Inflammatory macrophage treated with lipopolysaccharide for 4 hours (primary cell): ENCODE results near the gene TNFAIP8L3.
"Not testable (repeated sequence)": the region's sequence is repeated elsewhere in the genome, so short reads cannot be mapped to it uniquely, and the experiment has no call there.

ENCODE experiments used
- DNase-seq: peaks from one replicate; pipeline ENCODE4 v3.0.0-alpha.2; 2020

TNFAIP8L3 gene

DNA sequence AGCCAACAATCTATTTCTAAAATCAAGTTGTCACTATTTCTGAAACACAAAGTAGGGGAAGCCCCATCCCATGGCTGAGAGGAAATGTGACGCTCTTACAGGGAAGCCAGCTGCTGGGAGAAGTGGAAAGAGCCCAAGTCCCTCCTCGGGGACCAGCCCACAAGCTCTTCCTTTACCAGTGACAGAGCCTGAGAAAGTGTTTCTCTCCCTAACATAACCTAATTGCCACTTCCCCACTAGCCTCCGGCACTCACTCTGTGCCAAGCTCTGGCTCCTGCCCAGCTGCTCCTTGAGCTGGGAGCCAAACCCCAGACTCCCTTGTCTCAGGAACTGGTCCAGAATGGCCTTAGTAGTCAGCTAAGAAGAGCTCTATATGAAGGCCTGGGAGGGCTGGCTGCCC lies 42.9 kb downstream of the TNFAIP8L3 start:
- peak; percentile 80 for DNase-seq

DNA sequence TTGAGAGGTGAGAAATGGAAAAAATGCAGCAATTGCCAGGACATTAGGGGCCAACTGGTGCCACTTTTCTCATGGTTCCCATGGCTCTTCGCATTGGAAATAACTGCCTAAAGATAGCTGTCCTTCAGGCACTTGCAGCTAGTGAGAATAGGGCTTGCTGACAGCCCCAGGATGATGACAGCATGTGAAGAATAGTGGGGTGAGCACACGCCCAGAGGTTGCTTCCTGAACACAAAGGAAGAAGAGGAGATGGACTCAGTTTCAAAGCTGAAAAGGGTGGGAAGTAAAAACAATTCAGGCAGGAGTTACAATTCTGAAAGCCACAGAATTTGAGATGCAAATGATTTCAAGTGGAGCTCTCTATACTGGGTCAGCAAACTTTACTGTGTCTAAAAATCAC lies 45.6 kb downstream of the TNFAIP8L3 start:
- peak; percentile 40 for DNase-seq

DNA sequence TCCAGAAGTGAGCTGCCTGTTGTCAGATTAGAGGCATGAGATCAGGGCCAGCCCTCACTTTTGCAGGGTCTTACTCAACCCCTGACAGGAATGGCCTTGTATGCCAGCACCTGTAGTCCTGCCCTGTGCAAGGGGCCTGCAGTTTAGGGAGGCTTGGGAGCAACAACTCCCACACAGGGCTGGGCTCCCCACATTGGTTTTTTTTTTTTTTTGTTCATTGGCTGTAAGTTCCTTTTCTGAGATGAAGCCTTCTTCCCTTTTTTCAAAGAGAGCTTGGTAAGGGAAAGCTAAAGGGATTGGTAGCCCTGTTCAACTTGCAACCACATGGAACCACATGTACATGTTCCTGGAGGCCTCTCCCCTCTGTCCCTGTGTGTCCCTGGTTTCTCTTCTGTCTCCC lies 46.4 kb downstream of the TNFAIP8L3 start:
- DNase-seq, result peak; percentile 71

DNA sequence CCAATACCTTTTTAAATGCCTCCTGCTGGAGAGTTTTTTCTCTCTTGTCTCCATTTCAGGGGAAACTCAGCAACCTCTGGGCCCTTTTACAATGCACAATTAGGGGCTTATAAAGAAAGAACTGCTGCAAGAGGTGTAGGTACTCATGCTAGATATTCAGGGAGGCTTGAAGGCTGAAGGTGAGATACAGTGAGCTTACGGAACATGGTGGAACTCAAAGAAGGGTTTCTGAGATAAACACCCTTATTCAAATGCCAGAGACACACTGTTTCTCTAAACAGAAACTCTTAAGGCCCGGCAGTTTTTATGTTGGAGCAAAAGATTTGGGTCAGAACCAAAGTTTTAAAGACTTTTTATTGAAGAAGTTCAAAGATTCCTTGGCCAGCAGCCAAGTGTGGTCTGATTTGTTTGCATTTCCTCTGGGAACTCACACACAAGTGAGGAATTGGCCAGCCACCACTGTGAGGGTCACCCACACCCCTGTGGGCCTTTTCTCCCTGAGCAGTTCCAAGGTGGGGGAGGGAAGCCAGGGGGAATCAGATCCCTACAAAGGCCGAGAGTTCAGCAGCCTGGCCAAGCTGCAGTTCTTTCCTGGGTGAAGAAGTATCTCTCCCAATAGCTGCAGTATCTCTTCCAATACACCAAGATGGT lies 47.8 kb downstream of the TNFAIP8L3 start:
- no peak for DNase-seq

DNA sequence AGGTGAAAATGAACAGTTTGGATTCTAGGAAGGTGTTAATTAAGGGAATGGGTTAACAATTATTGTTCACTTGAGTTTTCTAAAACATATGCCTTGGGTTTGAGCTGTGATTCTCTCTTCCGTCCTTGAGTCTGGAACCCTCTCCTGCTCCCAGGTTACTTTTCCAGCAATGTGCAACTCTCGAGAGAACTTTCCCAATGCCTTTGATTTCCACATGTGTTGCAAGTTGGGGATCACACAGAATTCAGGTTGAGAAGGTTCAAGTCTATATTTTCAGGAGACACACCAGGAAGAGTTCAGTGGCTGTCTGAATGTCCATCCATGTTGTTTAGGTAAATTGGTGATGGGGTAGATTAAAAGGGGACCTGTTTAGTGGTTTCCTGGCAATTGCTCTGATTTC lies 48.7 kb downstream of the TNFAIP8L3 start:
- no peak for DNase-seq

DNA sequence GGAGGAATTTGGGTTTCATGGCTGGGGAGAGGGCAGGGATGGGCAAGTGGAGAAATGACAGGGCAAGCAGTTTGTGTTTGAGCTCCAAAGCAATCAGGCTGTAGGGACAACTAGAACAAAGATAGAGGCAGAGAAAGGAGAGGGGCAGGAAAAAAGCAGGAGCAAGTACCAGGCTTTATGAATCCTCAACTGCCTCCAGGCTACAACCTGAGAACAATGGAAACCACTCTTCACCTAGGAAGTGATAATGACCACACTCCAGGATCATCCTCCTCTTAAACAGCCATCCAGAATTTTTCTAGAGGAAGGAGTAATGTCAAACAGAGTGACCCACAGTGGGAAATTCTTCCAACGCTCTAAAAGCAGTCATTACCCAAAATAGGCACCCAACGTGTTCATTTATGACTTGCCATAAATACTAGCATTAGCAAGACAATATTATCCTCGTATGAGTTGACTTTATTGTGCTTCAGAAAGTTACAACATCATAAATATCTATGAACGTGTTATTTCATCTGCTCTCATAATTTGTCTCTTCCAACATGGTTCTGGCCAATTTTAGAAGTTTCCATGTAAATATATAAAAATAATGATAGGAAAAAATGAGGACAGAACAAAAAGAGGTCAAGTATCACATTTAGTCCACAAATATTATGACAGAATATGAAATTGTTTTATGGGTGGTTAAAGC lies 50.5 kb downstream of the TNFAIP8L3 start:
- no peak for DNase-seq

DNA sequence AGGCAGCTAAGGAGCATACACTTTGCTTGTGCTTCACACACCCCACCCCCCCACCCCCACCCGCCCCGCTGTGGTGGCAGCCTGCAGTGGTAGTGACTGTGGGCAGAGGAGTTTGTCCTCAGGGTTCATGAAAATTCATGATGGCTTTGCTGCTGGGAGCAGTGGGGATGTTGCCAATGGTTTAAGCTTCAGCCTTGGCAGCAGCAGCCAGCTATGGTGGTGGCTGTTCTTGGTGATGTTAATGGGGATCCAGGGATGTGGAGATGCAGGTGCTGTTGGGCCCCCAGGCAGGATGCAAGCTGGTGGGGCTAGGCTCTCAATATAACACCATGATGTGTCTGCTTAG lies 55.8 kb downstream of the TNFAIP8L3 start:
- no peak for DNase-seq

DNA sequence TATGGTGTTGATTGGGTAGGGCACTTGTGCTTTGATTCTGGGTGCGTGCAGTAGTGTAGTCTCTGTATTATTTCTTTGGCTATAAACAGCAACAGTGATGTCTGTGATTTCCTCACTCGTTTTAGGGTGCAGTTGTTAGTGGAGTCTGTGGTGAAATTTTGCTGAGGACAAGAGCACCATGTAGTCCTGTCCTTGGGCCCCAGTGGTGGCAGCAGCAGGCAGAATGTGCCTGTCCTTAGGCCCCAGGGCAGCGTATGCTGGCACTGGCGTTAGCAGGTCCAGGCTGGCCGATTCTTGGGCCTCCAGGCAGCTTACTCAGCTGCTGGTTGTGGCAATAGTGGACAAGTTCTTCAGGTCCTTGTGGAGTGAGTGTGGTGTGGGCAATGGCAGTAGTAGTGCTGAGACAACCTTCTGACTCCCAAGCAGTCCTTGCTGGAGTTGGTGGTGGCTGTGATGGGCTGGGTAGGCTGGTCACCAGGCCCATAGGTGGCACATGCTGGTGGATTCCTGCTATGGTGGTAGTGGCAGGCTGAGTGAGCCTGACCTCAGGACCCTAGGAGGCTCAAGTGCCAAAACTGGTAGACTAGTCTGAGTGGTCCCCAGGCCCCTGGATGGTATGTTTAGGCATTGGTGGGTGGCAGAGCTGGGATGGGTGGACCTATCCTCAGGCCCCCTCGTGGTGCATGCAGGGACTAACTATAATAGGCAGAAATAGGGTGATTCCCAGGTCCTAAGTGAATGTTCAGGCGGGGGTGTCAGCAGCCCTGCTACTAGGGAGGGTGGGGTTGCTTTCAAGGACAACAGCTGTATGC lies 56.3 kb downstream of the TNFAIP8L3 start:
- DNase-seq, result no peak

DNA sequence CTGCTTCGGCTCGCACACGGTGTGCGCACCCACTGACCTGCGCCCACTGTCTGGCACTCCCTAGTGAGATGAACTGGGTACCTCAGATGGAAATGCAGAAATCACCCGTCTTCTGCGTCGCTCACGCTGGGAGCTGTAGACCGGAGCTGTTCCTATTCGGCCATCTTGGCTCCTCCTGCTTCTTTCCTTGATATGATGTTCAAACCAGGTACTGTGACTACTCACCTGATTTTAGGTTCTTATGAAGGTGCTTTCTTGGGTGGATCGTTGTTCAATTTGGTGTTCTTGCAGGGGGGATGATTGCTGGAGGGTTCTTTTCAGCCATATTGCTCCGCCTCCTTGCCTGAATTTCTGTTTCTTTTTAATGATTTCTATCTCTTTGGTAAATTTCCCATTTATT lies 57.2 kb downstream of the TNFAIP8L3 start:
- DNase-seq, result not testable (repeated sequence)

DNA sequence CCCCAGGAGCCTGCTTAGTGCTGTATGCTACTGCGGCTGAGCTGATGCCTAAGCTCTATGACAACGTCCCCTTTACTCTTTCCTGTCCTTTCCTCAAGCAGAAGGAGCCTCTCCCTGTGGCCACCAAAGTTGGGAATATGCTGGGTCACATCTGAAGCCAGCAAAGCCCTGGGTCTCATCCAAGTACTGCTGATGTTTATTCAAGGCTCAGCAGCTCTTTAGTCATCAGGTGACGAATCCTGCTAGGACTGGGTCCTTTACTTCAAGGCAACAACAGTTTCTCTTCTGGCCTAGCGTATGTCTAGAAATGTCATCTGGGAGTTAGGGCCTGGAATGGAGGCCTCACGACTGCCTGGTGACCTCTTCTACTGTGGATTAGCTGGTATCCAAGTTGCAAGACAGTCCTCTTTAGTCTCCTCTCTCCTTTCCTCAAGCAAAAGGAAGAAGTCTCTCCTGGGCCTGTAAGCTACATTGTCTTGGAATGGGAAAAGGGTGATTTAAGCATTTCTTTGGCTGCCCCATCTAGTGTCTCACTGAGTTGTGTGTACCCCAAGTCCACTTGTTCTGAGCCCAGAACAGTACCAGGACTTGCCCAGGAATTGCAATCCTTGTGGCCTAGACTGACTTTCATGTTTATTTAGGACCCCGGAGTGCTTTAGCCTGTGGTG lies 63.9 kb downstream of the TNFAIP8L3 start:
- no peak for DNase-seq

DNA sequence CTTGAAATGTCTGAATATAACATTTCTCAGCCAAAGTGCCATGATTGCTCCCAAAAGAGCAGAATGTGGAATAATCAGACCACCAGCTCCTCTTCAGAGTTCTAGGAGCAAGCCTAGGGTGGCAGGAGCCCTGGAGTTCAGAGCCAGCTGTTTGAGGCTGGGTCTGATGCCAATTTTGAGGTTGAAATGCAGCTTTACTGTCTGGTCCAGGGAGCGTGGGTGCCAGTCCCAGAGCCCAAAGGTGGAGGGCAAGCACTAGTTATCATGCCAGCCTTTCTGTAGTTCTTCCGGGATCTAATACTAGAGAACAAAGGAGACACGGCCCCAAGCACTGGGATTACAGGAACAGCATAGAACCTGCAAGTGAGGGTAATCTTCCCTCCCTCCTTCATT lies 69.3 kb downstream of the TNFAIP8L3 start:
- DNase-seq, result no peak

DNA sequence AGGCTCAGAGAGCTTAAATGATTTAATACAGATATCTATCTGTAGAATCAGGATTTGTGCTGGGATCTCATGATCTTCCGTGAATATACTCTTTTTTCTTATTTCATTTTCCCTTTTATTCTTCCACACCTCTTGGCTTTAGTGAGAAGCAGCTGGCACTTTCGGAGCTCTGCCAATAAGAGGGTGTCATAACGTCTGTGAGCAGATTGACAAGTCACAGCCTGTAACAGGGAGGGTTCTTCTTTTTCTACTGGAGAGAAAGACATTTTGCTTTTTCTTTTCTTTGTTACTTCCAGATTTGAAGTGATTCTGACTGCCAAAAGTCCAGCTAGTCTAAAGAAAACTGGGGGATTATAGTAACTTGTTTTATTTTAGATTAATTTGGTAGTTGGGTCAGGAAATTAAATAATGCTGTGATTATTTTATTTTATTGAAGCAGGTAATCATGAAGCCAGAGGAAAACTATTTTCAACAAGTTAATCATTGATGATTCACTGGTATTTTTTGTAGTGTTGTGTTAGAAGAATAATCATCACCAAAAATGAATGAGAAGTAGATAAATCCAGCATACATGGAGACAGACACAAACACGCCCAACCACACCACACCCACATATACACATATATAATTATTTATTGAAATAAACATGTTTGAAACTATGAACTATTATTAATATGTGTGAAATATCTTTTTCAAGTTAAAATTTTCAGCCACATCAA lies 69.8 kb downstream of the TNFAIP8L3 start:
- DNase-seq, result no peak

DNA sequence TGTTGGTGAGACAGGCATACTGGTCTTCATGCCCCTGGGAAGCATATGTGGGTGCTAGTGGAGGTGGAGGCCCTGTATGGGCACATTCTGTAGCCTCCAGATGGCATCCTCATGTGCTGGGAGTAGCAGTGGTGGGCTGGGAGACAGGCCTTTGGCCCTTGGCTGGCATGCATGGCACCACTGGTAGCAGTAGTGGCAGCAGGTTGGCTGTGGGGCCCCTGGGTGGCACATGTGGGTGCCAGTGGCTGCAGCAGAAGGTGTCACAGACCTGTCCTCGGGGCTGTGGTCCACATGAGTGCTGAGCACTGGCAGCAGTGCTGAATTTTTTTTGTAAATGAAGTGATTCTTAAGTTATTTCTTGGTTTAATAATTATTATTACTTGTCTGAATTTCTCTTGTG lies 71.2 kb downstream of the TNFAIP8L3 start:
- DNase-seq, result no peak

DNA sequence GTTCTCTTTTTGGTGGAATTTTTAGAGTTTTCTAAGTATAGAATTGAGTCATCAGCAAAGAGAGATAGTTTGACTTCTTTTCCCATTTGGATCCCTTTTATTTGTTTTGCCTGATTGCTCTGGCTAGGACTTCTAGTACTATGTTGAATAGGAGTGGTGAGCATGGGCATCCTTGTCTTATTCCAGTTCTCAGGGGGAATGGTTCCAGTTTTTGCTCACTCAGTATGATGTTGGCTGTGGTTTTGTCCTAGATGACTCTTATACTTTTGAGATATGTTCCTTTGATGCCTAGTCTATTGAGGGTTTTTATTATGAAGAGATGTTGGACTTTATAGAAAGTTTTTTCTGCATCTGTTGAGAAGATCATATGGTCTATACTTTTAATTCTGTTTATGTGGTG lies 72.5 kb downstream of the TNFAIP8L3 start:
- DNase-seq, result no peak

DNA sequence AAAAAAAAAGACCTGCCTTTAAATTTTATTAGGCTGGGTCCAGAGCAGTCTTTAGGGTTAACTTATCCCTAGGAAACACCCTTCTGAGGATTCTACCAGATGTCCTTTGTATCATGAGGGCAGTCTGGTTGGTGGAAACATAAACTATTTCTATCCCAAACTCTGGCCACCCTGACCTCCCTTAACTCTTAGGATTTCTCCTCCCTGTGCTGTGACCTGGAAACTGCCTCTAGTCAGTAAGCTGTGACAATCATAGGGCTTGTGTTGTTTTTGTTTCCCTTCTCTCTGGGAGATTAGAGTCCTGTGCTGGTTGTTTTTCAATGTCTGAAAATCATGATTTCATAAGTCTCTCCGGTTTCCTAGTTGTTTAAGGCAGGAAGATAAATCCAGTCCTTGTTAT lies 78.1 kb downstream of the TNFAIP8L3 start:
- no peak for DNase-seq

DNA sequence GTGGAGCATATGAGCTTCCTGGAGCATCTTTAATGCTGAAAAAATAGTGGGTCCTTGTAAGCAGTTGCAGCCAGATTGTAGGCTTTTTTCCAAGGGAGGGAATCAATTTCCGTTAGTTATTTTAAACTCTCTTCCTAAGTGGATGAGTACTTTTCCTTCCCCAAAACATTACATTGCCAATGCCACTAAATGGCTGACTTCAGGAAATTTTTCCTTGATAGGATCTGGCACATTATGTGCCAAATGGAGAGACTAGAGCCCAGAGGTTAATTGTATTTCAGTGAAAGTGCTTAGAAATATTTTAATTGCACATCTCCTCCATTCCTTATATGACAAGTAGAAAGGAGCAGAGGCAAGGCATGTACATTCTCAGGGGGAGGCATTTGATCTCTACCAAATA lies 83.5 kb downstream of the TNFAIP8L3 start:
- no peak for DNase-seq

DNA sequence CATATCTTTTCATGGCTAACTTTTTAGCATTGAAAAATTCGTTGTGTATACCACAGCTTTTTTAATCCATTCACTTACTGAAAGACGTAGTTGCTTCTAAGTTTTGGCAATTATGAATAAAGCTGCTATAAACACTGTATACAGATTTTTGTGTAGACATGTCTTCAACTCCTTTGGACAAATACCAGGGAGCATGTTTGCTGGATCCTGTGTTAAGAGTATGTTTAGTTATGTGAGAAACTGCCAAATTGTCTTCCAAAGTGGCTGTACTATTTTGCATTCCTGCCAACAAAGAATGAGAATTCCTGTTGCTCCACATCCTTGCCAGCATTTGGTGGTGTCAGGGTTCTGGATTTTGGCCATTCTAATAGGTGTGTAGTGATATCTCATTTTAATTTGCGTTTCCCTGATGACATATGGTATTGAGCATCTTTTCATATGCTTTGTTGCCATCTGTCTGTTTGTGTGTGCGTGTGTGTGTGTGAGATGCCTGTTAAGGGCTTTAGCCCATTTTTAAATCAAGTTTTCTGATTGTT lies 87.5 kb downstream of the TNFAIP8L3 start:
- no peak for DNase-seq
